Measurements from ENCODE around the gene MAP4K4. TPM values are rescaled to one million over a fixed set of nuclear protein-coding genes. Genes with fewer than 3 reads are reported as not detected.

The MAP4K4 gene
- total and polyA plus RNA-seq, 2 of the 13 experiments (the other 11 are each of a cell fraction or from before 2014, with no cell fraction given), result 105 to 264 TPM

DNA sequence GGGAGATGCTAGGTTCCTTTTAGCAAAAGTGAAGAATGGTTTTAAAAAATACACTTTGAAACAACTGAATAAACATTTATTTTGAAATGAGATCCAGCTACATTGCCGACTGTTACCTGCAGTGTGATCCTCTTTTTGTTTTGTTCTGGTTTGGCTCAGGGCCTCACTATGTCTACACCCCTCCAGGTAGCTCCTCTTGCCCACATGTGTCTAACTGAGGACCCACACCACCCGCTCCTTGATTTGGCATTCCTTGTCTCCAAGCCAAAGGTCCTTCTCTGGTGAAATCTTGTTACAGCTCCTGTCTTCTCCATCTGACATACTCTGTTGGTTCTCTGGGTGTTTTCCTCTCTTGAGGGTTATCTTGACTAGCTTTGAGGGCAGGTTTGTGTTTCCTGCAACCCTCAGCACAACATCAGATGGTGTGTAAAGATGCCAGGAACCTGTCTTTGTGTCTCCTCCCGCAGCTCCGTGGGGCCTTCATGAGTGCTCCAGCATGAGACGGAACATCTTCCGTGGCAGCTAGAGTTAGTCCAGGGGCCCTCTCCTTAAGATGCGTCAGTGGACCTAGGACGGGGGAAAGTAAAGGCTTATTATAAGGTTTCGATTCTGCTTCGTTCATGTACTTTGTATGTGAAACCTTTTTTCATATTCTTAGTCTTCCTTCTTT lies 32.1 kb downstream of the MAP4K4 start:
- Histone ChIP-seq H3K4me1 (ENCODE audit: insufficient read depth, low read length) (peaks cover 100% of the 10 kb centered on the region), H3K9ac (ENCODE audit: insufficient read depth, low read depth, low read length) (no peak overlapping the region), H3K4me3 (replicated peaks in 1 of 3; ENCODE audit: insufficient read depth in 1 of 3, low read depth in 2 of 3, low read length in 3 of 3) (no peak overlapping the region), H4K20me1 (ENCODE audit: insufficient read depth, low read length) (peaks cover 86% of the 10 kb centered on the region), H3K27me3 (ENCODE audit: control insufficient read depth in 1 of 2, insufficient read depth in 2 of 2, low read length in 2 of 2) (no peaks in the 10 kb centered on the region), H3K79me2 (ENCODE audit: insufficient read depth, low read length) (peaks cover 100% of the 10 kb centered on the region), H3K9me3 (ENCODE audit: low read length) (no peaks in the 10 kb centered on the region), H3K36me3 (replicated peaks in 1 of 2; ENCODE audit: control insufficient read depth in 1 of 2, insufficient read depth in 2 of 2, low read length in 2 of 2) (peaks cover 6 to 13% of the 10 kb centered on the region in 2 experiments; a peak in 3 of 5 replicates), H3K27ac (ENCODE audit: extremely low read length, insufficient read depth, low read length) (peak overlapping the region; percentile 23), H2AFZ (ENCODE audit: low read length) (no peak overlapping the region), H3K4me2 (ENCODE audit: low read depth, low read length) (no peak overlapping the region)
- FAIRE-seq, result no peak
- DNase-seq (ENCODE audit: low spot score), result no peak
- 0 out of 2 replicates have a peak, but pooled peaks have one; percentile 35 for TF ChIP-seq ZNF567 (CRISPR knock-in tag; IDR thresholded peaks at IDR 0.05; ENCODE audit: borderline replicate concordance)
- TF ChIP-seq RXRA (CRISPR knock-in tag; IDR thresholded peaks at IDR 0.05), result no peak
- TF ChIP-seq NFATC3 (CRISPR knock-in tag; IDR thresholded peaks at IDR 0.05), result no peak
- no peak for TF ChIP-seq MAFF (IDR thresholded peaks at IDR 0.05; ENCODE audit: low read depth, low read length)
- intact Hi-C loops (cut with micrococcal nuclease; ENCODE audit: unreplicated experiment) (loop anchor here (2.0 kb wide), 1 partner anchor 35 kb away; no protein-coding TSS in a partner anchor), in situ Hi-C loops (cut with HindIII; ENCODE audit: extremely low pct_ligation_motif_present, low pct_unique_long_range_greater_than_20kb) (no loop called here)
- CTCF ChIA-PET (ENCODE audit: low intra/inter-chr PET ratio, low total read pairs), result no interaction called here
- ATAC-seq, result no peak
- BruUV-seq (replicated peaks), result TSS peak; percentile 4
- POLR2A ChIA-PET, result no interaction called here
- 86% methylated on average over 10 of the region's 10 CpGs for WGBS (ENCODE audit: low lambda C conversion rate)

- H3K36me3 ChIP-seq (replicated peaks in 1 of 2; ENCODE audit: control insufficient read depth in 1 of 2, insufficient read depth in 2 of 2, low read length in 2 of 2), result peaks cover 6 to 10% of the 10 kb centered on the region in 2 experiments; a peak in 3 of 5 replicates
- H2AFZ ChIP-seq (ENCODE audit: low read length), result no peak overlapping the region
- H3K4me1 ChIP-seq (ENCODE audit: insufficient read depth, low read length), result peaks cover 100% of the 10 kb centered on the region
- ChIA-PET CTCF (ENCODE audit: low intra/inter-chr PET ratio, low total read pairs) (no interaction called here), POLR2A (interaction anchor here (0.6 to 3.2 kb wide), 9 partner anchors 9 to 176 kb away, joined by 3 to 15 read pairs (median 4); partner anchors contain the start of gene MAP4K4)
- no peak overlapping the region; a peak in 1 of 6 replicates for H3K4me3 ChIP-seq (replicated peaks in 1 of 3; ENCODE audit: insufficient read depth in 1 of 3, low read depth in 2 of 3, low read length in 3 of 3)
- BruUV-seq (replicated peaks), result no TSS peak
- H3K4me2 ChIP-seq (ENCODE audit: low read depth, low read length), result peak overlapping the region; percentile 47
- H3K9me3 ChIP-seq (ENCODE audit: low read length), result no peaks in the 10 kb centered on the region
- DNase-seq (ENCODE audit: low spot score) (peak; percentile 99), FAIRE-seq (peak; percentile 89), ATAC-seq (peak; percentile 55)
- in situ Hi-C loops (cut with HindIII; ENCODE audit: extremely low pct_ligation_motif_present, low pct_unique_long_range_greater_than_20kb), result no loop called here
- H3K27me3 ChIP-seq (ENCODE audit: control insufficient read depth in 1 of 2, insufficient read depth in 2 of 2, low read length in 2 of 2), result no peaks in the 10 kb centered on the region
- peaks cover 86% of the 10 kb centered on the region for H4K20me1 ChIP-seq (ENCODE audit: insufficient read depth, low read length)
- H3K9ac ChIP-seq (ENCODE audit: insufficient read depth, low read depth, low read length), result peak overlapping the region; percentile 40
- peak overlapping the region; percentile 90 for H3K27ac ChIP-seq (ENCODE audit: extremely low read length, insufficient read depth, low read length)
- intact Hi-C loops (cut with micrococcal nuclease; ENCODE audit: unreplicated experiment), result loop anchor here (2.0 kb wide), 2 partner anchors 31 to 33 kb away; no protein-coding TSS in a partner anchor
- WGBS (ENCODE audit: low lambda C conversion rate), result 56% methylated on average over 9 of the region's 9 CpGs
- H3K79me2 ChIP-seq (ENCODE audit: insufficient read depth, low read length), result peaks cover 100% of the 10 kb centered on the region
- TF ChIP-seq SNAI1 (CRISPR knock-in tag; IDR thresholded peaks at IDR 0.05; ENCODE audit: borderline replicate concordance) (no peak), HOXA3 (CRISPR knock-in tag; IDR thresholded peaks at IDR 0.05) (peak; percentile 55; the same call in 1 of the 2 replicates), ZNF24 (IDR thresholded peaks at IDR 0.05) (no peak), ZNF235 (CRISPR knock-in tag; IDR thresholded peaks at IDR 0.05; ENCODE audit: borderline replicate concordance) (no peak), E2F1 (CRISPR knock-in tag; IDR thresholded peaks at IDR 0.05) (no peak), IKZF5 (CRISPR knock-in tag; IDR thresholded peaks at IDR 0.05) (peak; percentile 80), HES4 (CRISPR knock-in tag; IDR thresholded peaks at IDR 0.05; ENCODE audit: borderline replicate concordance) (no peak), SNRNP70 (IDR thresholded peaks at IDR 0.05; ENCODE audit: low read depth, low read length) (no peak)
- TF ChIP-seq, protein P1, sequence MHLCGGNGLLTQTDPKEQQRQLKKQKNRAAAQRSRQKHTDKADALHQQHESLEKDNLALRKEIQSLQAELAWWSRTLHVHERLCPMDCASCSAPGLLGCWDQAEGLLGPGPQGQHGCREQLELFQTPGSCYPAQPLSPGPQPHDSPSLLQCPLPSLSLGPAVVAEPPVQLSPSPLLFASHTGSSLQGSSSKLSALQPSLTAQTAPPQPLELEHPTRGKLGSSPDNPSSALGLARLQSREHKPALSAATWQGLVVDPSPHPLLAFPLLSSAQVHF (CRISPR knock-in tag; IDR thresholded peaks at IDR 0.05), result no peak
Observed at GRCh38 chr2:101731221-101732054, 33.9 kb downstream of the MAP4K4 start.
